Smooth muscle cell of trachea (primary cell): Measurements from ENCODE around the gene CLEC5A. TPM values are rescaled to one million over a fixed set of nuclear protein-coding genes. Genes with fewer than 3 reads are reported as not detected.

ENCODE experiments used
- total RNA-seq: library from RNA; depleted of rRNA; stranded (reverse); fragments of >200 nt; gene quantifications from 2 replicates; pipeline ENCODE4 v1.2.1, GENCODE V29; 2014

Gene CLEC5A
- not detected in 2 replicates for total RNA-seq

GRCh38 chr7:141946796-141947195 is at the start of gene CLEC5A:
Gene CLEC5A (minus strand): TSS chr7:141946974. CDS start chr7:141946292, 682 bp downstream.

GRCh38 chr7:141973673-141974072 is 26.9 kb upstream of the CLEC5A start, which contains the start of gene TAS2R38:
Gene TAS2R38 (minus strand): TSS chr7:141973773. CDS start chr7:141973689, 84 bp downstream.

GRCh38 chr7:141916099-141916498 is 30.7 kb downstream of the CLEC5A start, which contains the start of gene OR9A4:
Gene OR9A4 (plus strand): TSS chr7:141916399. CDS start chr7:141918876, 2,477 bp downstream.

Other genes starting within 250 kb of the CLEC5A start
- gene DENND11, start 244.8 kb downstream of the CLEC5A start, total RNA-seq = 6.8 and 7.7 TPM in 2 replicates
- gene WEE2, start 238.6 kb downstream of the CLEC5A start, total RNA-seq = 0.33 TPM in 1 of 2 replicates, not detected in the other
- 86.5 and 212 TPM in 2 replicates for gene SSBP1, start 208.6 kb downstream of the CLEC5A start, total RNA-seq
- gene TAS2R3, start 182.9 kb downstream of the CLEC5A start, total RNA-seq = 1.3 and 1.8 TPM in 2 replicates
- gene TAS2R4, start 170.3 kb downstream of the CLEC5A start, total RNA-seq = 0.58 and 1.7 TPM in 2 replicates
- 0.73 and 1.7 TPM in 2 replicates for gene TAS2R5, start 156.8 kb downstream of the CLEC5A start, total RNA-seq
- gene PRSS37, start 105.5 kb downstream of the CLEC5A start, total RNA-seq = not detected in 2 replicates
- gene OR9A4, start 30.6 kb downstream of the CLEC5A start, total RNA-seq = not detected in 2 replicates
- not detected in 2 replicates for gene TAS2R38, start 26.8 kb upstream of the CLEC5A start, total RNA-seq
- not detected in 2 replicates for gene MGAM, start 48.9 kb upstream of the CLEC5A start, total RNA-seq
- gene MGAM2, start 164.7 kb upstream of the CLEC5A start, total RNA-seq = not detected in 2 replicates